ENCODE measurements around the gene AKT3.
A peak's percentile ranks its signal among the peaks of the same experiment; 100 is the strongest.

Gene AKT3

DNA sequence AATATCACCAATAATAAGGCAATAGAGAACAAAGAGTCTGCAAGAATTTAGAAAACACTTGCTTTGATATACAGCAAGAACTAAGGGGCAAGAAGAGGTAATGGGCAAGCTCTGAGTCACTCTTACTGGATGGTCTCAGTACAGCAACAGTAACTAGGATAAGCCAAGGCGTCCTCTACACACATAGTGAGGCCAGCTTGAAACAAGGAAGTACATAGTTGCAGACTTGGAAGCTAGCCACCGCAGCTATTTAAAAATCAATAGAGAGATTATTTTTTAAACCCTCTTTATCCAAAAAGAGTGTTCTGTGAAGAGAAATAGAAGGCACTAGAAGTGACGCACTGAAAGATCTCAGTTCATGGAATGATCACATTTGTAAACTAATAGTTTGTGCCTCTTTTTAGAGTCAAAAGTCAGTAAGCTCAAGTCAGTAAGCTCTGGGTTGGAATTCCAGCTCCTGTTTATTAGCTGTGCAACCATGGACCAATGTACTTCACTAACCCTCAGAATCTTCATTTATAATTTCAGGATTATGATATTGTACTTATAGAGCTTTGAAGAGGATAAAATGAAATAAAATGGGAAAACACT is 118.6 kb downstream of the AKT3 start:
- no peak for DNase-seq
- ATAC-seq: no peak

GRCh38 chr1:243730487-243731150 is 119.4 kb downstream of the AKT3 start:
- no peak for DNase-seq

GRCh38 chr1:243729956-243730355 is 120.1 kb downstream of the AKT3 start:
- no peak for DNase-seq
- ATAC-seq: no peak

More at GRCh38 chr1:243730487-243731150, 119.4 kb downstream of the AKT3 start:
- no peak for ATAC-seq

DNA sequence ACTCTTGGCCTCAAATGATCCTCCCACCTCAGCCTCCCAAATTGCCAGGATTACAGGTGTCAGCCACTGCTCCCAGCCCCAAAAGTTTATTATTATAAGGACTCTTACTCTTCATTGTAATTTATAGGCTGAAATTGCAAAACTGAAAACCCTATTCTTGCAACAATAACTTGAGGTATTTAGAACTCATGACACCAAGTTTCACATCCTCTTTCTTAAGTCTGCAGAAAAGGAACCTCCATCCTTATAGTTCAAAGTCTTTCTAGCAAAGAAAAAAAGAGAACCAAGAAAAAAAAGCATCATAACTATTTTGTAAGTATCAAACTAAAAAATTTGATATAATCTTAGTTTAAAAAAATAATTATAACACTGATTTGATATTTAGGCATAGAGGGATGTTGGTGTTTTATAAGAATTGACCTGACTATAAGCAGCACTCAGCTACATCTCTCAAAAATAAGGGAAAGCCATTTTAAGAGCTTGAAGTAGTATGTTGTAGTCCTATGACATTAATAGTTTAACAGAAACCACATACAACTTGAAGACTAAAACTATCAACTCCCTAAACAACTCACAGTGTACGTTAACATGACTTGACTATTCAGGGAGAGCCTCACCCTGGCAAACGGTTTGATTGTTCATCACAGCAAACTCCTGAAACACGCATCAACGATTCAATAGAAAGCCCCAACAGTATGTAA is 122.4 kb downstream of the AKT3 start:
- ATAC-seq: no peak
- DNase-seq: no peak

DNA sequence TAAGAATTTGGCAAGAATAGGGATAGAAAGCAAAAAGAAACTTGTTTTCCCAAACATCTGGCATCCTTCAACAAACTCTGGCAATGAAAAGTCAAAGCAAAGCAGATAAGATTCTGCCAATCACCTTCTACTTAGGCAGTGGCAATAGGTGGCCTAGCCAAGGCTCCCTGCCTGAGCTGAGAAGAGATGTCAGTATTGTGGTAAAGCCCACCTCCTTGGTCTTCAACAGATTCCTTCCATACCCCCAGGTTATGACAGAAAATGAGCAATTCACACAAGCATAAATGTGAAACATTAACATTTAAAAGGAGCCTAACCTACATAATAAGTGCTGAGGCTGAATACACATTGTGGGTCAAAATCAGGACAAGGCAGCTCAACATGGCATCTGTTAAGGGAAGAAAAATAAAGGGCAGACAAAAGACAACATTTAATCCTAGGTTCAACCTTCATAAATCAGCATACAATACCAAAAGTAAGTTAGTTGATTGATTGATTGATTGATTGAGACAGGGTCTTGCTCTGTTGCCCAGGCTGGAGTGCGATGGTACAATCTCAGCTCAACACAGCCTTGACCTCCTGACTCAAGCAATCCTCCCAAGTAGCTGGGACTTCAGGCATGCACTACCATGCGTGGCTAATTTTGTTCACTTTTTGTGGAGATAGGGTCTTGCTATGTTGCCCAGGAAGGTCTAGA is 123.1 kb downstream of the AKT3 start:
- no peak for ATAC-seq
- no peak for DNase-seq

DNA sequence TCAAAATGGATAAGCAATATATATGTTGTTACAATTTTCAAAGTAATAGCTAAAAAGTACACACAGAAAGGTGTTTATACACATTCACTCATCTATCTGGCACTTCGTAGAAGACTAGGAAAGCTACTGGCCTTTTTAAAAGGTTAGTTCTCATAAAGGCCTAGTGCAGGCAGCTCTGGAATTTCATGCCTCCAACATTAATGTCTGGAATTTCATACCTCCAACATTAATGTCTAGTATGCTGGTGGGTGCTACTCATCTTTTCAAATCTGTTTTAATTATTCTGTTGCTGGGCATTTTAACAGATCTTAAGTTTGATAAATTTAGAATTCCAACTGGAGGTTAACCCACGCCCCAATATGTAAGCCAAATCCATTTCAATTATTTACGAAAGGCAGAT is 124.2 kb downstream of the AKT3 start:
- no peak for DNase-seq
- no peak for ATAC-seq

DNA sequence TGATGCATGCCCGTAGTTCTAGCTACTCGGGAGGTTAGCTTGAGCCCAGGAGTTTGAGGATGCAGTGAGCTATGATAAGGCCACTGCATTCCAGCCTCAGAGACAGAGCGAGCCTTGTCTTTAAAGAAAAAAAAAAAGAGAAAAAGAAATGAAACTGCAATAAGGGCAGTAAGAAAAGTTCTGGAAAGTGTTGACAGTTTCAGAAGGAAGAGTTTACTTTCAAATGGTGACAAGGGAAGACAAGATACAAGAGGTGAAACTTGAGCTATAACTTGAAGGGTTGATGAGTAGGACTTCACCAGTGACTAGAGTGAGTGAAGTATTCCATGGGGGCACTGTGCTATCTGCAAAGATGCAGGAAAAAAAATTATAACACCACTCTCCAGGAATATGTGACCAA is 125.0 kb downstream of the AKT3 start:
- DNase-seq: no peak
- ATAC-seq: no peak

DNA sequence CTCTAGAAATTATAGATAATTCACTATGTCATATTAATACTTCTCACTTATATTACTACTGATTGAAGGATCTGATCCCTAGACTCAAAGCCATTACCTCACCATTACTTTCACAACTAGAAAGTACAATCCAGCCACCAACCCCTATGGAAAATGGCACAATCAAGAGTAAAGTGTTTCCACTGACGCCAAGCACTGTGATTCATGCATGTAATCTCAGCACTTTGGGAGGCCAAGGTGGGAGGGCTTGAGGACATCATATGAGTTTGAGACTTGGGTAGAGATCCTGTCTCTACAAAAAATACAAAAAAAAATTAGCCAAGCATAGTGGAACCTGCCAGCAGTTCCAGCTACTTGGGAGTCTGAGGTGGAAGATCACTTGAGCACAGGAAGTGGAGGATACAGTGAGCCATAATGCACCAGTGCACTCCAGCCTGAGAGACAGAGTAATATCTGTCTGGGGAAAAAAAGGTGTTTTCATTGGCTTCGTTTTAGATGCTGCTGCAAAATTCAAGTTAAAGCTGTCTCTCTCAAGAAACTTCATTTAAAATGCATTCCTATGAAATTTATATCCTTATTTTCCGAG is 126.5 kb downstream of the AKT3 start:
- peak; percentile 57 for ATAC-seq
- no peak for DNase-seq

DNA sequence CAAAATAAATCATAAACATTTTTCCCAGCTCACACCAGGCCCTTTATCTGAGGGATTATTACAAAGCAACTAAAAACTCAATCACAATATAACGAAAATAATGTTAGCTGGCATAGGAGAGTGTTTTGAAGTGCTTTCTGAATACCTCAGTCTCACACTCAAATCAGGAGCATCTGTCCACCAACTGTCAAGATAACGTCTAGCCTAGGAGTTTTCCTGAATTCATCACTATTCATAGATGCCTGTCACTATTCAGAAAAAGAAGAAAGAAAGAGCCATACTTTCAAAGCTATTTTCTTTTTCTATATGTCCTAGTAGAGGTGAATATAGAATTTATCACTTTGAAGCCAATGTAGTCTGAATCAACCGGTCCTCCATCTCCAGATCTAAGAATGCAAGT is 127.0 kb downstream of the AKT3 start:
- ATAC-seq: no peak

DNA sequence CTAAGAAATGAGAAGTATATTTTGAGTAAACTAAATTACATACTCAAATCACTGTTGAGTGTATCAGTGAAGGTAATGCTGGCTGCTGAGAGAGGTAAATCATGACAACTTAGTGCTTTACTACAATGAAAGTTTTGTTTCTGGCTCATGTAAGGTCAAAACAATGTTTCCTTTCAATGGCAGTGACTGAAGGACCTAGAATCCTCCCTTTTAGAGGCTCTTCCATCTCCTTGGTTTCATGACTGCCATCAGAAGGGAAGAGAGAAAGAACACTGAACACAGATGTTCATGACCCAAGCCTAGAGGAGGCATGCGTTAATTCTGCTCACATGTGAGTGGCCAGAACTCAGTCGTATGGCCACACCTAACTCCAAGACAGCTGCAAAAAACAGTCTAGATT is 130.6 kb downstream of the AKT3 start:
- DNase-seq (no peak), ATAC-seq (no peak)

More for the DNA sequence above, 127.0 kb downstream of the AKT3 start:
- DNase-seq: no peak

GRCh38 chr1:243718893-243719292 is 131.2 kb downstream of the AKT3 start:
- DNase-seq (no peak), ATAC-seq (no peak)

- DNase-seq: no peak
- ATAC-seq: no peak
Measured at GRCh38 chr1:243718022-243718421, 132.0 kb downstream of the AKT3 start.

- ATAC-seq (no peak), DNase-seq (no peak)
Measured at GRCh38 chr1:243716906-243717305, 133.1 kb downstream of the AKT3 start.

DNA sequence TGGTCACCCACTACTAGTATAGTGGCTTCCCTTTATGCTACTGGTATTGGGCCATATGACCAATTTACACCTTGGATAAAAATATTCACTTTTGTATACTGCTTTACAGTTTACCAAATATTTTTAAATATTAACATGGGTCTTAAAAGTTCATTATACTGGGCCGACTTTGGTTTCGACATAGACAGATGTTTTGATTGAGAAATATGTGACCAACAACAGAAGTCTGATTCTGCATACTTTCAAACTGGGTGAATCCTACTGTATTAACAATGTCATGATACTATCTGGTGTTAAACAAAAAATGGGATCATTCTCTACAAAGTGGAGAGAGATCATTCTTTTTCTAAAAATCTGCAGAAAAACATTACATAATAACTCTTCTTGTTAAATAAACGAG is 134.8 kb downstream of the AKT3 start:
- ATAC-seq (no peak), DNase-seq (no peak)

- ATAC-seq (peak; percentile 14), DNase-seq (no peak)
Measured at GRCh38 chr1:243713470-243714186, 136.4 kb downstream of the AKT3 start.

GRCh38 chr1:243712941-243713340 is 137.1 kb downstream of the AKT3 start:
- ATAC-seq: peak; percentile 19
- DNase-seq: no peak

DNA sequence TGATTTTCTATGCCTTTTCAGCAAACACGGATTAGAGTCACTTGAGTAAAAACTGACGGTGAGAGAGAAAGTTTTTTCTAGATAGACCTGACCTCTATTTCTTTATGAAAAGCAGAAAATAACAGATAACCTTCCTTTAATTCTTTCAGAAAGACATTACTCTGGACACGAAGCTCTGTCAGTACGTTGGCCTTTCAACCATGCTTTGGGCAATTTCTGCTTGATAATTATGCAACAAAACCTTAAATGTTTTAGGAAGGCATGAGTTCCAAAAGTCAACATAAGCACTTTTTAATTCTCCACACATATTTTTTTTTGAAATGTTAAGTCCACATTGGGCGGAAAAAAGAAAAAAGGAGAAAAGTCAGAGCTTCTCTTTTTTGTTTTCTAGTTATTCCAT is 137.8 kb downstream of the AKT3 start:
- ATAC-seq: no peak
- DNase-seq: no peak

DNA sequence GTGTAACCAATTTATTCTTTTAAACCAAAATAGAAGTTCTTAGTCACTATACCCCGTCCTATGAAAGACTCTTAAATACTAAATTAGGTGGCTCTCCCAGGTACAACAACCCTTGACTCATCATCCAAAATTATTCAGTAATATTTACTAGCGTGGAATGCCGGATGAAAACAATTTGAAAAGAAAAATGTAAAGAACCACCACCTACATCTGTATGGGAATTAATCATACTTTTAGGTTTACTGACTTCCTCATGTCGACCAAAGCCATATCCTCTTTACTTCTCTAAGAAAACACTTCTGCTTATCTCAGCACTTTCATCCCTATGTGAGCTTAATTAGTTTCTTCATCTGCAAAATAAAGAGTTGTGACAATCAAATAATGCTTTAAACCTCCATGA is 139.6 kb downstream of the AKT3 start:
- DNase-seq (no peak), ATAC-seq (no peak)

GRCh38 chr1:243708210-243708609 is 141.8 kb downstream of the AKT3 start:
- DNase-seq: no peak
- no peak for ATAC-seq

DNA sequence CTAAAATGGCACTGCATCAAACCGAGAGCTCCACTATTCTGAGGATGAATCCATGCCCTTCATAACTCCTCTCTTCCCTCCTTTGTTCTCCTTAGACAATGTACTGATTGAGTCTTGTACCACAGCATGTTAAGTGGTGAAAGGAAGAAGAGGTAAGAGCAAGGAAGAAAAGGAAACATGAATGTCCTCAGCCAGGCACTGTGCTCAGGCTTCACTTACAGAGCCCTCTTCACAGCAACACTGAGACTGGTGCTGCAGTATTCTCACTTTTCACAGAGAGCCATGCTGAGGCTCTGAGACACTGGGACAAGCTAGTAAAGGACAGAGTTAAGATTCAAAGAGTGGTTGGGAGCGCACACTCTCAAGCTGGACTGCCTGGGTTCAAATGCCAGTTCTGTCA is 143.5 kb downstream of the AKT3 start:
- ATAC-seq: no peak
- DNase-seq: no peak

GRCh38 chr1:243705585-243705984 is 144.5 kb downstream of the AKT3 start:
- DNase-seq (no peak), ATAC-seq (no peak)

- DNase-seq (no peak), ATAC-seq (no peak)
Measured at GRCh38 chr1:243701872-243702271, 148.2 kb downstream of the AKT3 start.
